Embryonic facial prominence (tissue), 1 donor: ENCODE measurements around the gene MEGF6.
"Not testable (repeated sequence)": the region's sequence is repeated elsewhere in the genome, so short reads cannot be mapped to it uniquely, and the experiment has no call there.

Source experiments
- DNase-seq: peaks from one replicate; pipeline ENCODE4 v3.0.0-alpha.2; 2016; ENCODE audit errors: extremely low spot score

MEGF6 gene

GRCh38 chr1:3575515-3575914 lies 35.8 kb downstream of the MEGF6 start:
- DNase-seq, result not testable (repeated sequence)

- no peak for DNase-seq
Measured at GRCh38 chr1:3573500-3573899, 37.8 kb downstream of the MEGF6 start.

GRCh38 chr1:3572638-3573037 lies 38.7 kb downstream of the MEGF6 start:
- DNase-seq, result not testable (repeated sequence)

DNA sequence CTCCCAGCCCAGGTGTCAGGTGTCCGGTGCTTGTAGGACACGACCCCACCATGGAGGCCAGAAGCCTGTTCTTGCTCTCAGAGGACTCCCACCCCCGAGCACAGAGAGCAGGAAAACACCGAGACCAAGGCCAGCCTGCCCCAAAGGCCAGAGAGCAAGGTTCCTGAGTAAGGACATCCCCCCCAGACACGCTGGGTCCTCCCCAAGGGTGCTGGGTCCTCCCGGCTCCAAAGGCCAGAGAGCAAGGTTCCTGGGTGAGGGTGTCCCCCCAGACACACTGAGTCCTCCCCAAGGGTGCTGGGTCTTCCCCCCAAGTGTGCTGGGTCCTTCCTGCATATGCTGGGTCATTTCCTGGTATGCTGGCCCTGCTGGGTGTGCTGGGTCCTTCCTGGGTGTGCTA lies 40.0 kb downstream of the MEGF6 start:
- no peak for DNase-seq

- DNase-seq, result no peak
Measured at GRCh38 chr1:3570066-3570986, 41.0 kb downstream of the MEGF6 start.

- no peak for DNase-seq
Measured at GRCh38 chr1:3569436-3569835, 41.9 kb downstream of the MEGF6 start.

DNA sequence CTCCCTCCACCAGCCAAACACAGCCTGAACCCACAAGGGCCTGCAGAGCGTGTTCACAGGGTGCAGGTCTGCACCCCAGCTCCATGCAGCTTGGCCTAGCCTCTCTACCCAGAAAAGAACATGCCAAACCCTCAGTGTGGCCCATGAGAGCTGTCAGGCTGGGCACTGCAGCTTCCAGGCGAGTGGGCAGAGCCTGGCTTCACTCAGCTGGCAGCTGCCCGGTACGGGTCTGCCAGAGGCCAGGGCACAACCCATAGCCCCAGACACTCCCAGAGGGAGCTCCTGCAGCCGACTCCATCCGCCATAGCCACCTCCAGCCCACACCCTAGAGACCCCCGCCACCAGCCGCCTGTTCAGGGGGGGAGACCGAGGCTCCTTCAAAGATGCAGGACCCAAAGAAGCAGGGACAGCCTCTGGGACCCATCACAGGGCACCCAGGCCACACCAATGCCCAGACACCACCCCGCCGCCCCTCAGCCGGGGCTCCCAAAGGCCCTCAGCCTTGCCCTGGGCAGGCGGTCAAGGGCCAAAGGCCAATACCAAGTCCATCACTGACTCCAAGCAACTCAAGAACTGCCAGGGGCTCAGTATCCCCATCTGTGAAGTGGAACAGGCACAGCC lies 42.4 kb downstream of the MEGF6 start:
- no peak for DNase-seq

DNA sequence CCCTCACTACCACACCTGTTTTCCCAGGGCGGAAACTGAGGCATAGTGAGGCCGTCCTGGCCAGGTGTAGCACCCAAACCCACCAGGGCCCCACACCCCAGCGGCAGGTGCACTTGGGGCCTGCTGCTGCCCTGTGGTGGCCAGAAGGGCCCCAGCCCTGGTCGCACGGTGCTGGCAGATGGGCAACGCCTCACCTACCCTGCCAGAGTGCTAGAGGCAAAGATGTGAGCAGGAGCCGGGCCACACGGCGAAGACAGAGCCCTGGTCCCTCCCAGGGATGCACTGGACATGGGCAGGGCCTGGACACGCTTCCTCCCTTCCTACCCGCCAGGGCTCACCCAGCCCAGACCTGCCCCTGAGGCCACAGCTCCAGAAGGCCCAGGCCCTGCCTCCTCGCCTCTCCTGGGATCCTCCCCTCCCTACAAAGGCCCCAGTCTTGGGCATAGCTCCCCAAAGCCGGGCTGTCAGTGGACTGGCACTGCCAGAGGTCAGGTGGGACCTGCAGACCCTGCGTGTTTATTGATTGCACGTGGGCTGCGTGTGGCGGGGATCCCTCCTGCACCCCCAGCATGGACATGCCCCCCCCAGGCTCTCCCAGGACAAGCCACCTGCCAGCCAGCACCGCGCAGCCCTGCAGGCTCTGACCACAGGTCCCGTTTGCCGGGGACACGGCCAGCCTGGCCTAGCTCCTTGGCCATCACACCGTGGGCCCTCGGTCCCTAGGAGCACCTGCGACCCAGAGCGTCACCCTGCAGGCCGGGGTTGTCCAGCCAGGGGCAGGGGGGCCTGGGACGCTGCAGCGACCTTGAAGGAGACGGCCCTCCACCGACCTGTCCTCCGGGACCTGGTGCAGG lies 44.1 kb downstream of the MEGF6 start:
- no peak for DNase-seq

DNA sequence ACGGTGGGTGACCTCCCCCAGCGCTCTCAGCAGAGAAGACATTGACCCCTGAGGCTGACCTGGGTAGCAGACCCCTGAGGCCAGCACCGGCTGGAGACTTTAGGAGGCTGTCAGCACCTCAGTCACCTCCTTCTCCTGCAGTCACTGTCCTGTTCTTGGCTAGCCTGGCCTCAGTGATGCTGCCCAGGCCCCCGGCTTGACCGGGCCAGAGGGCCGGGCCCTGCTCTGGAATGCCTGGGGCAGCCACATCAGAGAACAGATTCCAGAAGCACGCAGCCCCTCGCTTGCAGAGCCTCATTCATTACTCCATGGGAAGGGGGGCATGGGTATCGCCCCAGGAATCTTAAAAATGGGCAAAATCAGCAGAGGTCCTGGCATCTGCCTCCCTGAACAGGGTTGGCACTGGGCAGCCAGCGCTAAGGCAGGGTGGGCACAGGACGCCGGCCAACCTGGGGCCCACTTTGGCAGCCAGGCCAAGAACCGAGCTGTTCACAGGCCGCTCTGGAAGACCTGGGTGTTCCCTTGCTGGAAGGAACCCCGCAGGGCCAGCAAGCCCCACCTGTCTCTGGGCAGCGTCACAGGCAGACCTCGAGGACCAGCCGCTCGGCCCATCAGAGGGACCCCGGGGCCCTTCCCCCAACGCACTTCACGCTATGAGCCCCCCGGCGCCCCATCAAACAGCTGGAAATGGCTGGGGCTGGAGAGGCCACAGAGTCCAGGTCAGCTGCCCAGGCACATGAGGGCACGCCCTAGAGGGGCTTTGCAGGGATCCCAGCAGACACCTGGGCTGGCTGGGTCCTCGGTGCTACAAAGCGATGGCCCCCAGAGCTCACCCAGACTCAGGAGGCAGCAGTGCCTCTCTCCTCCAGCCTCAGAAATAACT lies 45.1 kb downstream of the MEGF6 start:
- DNase-seq, result no peak

DNA sequence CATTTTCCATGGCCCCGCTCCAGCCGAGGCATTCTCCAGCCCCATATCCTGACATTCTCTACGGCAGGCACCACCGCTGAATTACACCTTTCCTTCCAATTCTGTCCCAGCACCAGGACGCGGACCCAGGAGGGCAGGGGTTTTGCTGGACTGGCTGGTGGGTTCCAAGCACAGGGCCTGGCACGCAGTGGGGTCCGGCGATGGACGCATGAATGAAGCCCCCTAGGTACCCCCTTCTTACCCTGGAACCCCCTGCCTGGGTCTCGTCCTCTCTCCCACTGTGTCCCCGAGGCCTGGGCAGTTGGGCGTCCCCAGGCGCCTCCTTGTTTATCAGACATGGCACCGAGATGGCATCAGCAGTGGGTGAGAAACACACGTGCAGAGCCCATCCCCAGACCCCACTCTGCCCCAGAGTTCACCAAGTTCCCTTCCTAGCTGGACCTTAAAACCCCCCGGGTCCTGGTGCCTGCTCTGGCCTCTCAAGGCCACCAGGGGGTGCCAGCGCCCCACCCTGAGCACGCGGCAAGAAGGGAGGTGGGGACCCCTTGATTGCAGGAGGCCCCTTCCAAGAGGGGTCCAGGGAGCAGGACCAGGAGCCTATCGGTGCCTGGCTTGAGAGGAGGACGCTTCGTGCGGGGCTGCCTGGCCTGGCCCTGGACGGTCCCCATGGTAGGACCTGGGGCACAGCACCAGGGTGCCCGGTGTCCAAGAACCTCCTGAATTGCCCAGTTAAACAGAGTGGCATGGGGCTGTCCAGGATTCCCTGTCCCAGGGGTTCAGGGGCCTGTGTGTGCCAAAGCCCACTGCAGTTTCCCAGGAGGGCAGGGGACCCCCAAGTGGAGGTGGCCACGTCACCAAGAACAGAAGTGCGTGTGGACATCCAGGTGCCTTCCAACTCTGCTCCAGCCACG lies 46.1 kb downstream of the MEGF6 start:
- DNase-seq, result no peak

DNA sequence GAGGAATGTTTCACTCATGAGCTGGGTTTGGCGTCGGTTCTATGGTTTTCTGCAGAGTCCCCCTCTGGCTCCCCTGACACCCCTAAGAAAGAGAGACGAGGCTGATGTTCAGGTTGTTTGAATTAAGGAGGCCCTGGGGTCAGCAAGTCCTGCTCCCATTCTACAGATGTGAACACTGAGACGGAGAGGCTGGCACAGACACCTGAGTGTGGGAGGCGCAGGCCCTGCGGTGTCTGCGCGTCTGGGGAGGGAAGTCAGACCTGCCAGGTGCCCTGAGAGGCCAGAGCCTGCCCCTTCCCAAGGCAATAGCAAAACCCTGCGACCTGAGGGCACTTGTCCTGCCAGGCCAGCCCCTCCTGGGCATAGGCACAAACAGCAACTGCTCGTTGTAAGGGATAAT lies 47.7 kb downstream of the MEGF6 start:
- DNase-seq, result no peak

DNA sequence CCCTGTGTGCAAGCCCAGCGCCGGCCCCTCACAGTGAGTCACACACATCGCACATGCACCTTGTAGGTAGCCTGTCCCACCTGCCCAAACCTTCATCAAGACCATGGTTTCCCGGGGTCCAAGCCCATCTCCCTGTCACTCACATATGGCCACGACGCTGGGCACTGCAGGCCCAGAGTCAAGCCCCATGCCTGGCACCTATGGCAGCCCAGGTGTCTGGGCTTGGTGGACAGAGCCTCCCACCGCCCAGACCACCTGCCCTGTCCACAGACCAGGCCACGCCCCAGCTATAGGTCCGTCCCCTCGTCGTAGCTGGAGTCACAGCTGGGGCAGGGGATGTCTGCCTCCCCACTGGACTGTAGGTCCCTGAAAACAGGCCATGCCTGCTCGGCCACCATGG lies 48.2 kb downstream of the MEGF6 start:
- DNase-seq, result no peak

DNA sequence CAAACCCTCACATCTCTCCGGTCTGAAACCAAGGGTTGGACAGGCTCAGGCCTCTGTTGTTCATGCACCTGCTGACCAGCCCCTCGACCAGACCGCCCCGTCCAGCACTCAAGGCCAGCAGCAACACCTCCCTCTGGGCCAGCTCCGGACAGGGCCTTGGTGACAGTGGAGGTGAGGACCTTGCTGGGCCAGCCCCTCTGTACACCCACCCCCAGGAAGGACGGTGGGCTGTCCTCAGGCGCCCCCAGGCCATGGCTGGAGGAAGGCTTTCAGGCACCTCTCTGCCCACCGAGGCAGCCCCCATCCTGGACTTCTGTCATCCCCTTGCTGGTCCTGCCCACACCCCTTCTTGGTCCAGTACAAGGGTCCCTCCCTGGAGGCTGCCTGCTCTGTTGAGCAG lies 48.6 kb downstream of the MEGF6 start:
- no peak for DNase-seq

DNA sequence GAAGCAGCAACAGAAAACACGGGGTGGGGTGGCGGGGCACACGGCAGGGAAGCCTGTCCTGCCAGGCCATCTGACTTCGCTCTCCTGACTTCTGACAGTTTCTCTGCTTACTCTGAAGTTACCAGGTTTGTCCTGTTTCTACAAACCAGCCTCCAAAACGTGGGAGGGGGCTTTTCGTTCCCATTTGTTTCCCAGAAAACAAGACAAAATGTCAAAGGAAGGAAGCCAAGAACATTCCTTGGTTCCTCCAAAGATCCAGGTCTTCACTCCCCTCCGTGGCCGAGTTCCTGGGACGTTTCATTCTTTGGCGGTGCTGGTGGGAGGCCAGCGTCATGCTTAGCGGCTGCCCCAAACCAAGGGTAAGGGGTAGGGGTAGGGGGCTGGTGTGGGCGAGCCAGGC lies 49.6 kb downstream of the MEGF6 start:
- DNase-seq, result no peak

- DNase-seq, result no peak
Measured at GRCh38 chr1:3560981-3561380, 50.3 kb downstream of the MEGF6 start.

- no peak for DNase-seq
Measured at GRCh38 chr1:3560251-3560871, 50.9 kb downstream of the MEGF6 start.

DNA sequence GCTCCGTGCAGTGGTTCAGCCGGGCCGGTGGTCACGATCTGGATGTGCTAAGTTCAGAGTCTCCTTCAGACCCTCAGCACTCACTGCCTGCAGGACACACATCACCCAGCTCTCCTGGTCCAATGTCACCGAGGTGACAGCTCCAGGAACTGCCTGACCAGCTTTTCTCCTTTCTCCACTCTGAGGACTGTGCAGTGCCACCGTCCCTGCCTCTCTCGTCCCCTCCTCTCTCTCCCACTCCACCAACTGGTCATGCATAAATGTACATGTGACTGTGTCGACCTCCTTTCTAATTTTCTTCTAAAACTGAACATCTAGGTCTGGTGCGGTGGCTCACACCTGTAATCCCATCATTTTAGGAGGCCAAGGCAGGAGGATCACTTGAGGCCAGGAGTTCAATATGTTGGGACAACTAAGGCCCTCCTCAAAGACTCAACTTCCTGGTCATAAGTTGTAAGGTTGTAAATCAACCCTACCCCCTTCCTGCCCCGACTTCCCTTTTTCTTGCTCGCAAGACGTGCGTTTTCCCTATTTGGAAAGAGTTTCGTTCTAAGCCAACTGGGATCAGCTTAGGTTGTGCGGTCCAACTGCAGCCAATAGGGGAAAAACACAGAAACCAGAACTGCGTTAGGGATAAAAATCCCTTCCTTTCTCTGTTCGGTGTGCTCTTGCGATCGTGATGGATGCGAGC lies 53.1 kb downstream of the MEGF6 start:
- no peak for DNase-seq

GRCh38 chr1:3557366-3557765 lies 53.9 kb downstream of the MEGF6 start:
- DNase-seq, result no peak

DNA sequence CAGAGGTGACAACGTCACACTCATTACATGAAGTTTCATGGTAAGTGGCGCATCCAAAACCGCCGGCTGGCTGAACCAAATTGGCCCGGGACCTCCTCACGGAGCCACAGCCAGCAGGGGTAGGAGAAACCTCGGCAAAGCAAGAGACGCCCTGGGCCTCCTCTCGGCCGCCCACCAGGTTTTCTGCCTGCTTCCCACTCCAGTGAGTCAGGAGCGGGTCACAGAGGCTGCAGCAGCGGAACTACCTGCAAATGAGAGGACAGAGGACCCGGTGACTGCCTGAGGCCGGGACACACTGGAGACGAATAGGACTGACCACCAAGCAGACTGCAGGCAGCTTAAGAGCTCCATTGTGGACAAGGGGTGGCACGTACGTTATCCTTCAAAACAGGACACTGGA lies 55.0 kb downstream of the MEGF6 start:
- no peak for DNase-seq
